Fibroblast of villous mesenchyme (primary cell): ENCODE results near the gene TCF23. TPM values are rescaled to one million over a fixed set of nuclear protein-coding genes. Genes with fewer than 3 reads are reported as not detected.

Experiments used
- DNase-seq: peaks from one replicate; pipeline ENCODE4 v3.0.0-alpha.2; 2010; ENCODE audit warnings: low read depth
- H3K4me3 ChIP-seq: 2 replicates; pipeline ENCODE4 v1.5.1; 2011; ENCODE audit warnings: low read depth, mild to moderate bottlenecking, low read length
- CTCF ChIP-seq: IDR thresholded peaks from 2 replicates; pipeline ENCODE4 v1.5.1; 2012; ENCODE audit warnings: low read depth, mild to moderate bottlenecking, low read length; ENCODE audit not compliant: insufficient read depth
- total RNA-seq: library from RNA; depleted of rRNA; stranded (reverse); fragments of >200 nt; gene quantifications from 2 replicates; pipeline ENCODE4 v1.2.3, GENCODE V29; 2012

The TCF23 gene
- total RNA-seq, 1 donor: not detected

DNA sequence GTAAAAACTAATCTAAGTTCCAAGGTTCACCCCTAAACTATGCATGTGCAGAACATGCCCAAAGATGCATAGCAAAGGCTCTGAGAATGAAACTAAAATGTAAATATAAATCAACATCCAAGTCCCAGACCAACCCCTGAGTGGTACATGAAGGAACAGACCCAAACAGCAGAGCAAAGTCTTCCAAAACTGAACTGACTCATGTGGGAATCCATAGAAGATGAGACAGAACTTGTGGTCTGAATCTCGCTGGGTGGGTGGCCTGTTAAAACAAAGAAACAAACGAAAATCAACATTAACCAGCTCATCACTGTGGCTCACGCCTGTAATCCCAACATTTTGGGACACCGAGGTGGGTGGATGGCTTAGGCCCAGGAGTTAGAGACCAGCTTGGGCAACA is 33.5 kb downstream of the TCF23 start:
- no peak overlapping the region for H3K4me3 ChIP-seq
- no peak for TF ChIP-seq CTCF
- peak; percentile 26 for DNase-seq

DNA sequence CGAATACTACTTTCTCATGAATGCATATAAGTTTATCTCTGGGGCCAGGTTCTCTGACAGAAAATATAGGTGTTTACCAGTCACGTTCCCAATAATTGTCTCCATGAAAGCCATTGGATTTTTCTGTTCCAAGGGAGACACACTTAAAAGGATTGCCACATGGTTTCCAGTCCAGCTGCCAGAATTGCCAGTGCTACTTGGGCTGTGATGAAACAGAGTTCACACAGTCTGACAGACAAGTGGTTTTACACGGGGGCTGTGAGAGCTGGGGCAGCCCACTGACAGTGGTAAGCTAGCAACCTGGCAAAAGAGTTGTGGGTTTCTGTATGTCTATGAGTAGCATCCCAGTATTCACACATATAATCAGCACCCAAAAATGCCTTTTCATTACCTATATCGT is 35.3 kb downstream of the TCF23 start:
- no peak overlapping the region for H3K4me3 ChIP-seq
- no peak for TF ChIP-seq CTCF
- DNase-seq: peak; percentile 77

DNA sequence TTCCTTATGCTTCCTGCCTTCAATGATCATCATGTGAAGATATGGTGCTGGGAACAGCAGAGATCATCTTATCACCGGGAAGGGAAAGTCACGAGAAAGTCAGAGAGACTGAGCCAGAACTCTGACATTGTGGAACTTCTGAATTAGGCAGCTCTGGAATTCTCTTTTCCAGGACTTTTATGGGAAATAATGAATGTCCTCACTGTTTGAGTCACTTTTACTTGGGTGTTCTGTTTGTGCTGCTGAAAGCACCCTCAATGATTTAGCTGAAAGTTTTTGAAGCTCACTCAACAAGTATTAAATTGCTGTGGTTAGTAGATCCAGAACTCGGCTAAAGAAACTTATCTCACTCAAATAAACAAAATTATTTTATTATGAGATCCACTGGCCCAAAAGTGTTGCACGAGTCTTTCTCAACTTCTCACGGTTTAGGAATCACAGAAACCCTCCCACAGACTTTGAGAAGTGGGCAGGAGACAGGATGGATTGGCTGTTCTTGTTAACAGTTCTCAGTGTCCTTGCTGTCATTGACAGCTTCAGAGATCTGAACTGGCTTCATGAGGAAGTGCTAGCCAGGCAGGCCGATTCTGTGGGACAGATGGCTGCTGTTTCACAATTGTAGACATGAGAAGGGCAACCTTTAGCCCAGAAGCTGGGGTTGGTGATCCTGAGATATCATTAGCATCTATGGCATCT is 36.7 kb downstream of the TCF23 start:
- peak; percentile 94 for DNase-seq
- TF ChIP-seq CTCF: no peak
- H3K4me3 ChIP-seq: no peak overlapping the region

DNA sequence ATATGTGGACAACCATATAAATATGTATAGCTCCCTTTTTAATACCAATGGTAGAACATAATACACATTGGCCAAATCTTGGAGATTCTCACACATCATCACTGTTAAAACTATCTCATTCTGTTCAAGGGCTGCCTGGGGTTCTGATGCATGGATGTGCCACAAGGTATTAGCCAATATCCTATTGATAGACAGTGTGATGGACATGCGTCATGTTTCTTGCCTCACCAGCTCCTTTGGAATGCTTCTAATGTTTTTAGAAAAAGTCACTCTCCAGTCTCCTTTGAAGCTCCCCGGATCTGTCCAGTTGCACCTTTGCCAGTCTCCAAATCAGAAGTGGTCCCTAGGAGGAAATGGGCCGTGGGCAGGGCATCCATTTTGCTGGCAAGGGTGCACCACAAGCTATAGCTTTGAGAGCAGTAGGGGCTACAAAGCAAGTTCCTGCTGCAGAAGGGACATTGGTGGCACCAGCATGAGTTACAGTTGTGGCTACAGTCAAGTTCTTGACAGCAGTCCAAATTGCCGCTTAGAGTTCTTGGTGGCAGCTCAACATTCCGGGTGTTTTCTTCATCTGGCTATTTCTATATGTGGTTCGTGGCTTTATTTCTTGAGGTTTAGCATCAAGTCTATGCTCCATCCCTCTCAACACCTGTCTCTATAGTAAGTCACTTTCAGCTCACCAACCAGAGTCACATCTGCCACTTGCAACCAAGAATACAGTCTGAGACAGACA is 38.0 kb downstream of the TCF23 start:
- TF ChIP-seq CTCF: no peak

DNA sequence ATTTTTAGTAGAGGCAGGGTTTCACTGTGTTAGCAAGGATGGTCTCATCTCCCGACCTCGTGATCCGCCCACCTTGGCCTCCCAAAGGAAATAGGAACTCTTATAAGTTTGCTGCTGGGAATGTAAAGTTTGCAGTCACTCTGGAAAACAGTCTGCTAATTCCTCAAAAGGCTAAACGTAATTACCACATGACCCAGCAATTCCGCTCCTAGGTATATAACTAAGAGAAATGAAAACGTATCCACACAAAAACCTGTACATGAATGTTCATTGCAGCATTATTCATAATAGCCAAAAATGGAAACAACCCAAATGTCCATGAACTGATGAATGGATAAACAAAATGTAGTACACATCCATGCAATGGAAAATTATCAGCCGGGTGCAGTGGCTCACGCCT is 41.2 kb downstream of the TCF23 start:
- H3K4me3 ChIP-seq: no peak overlapping the region
- TF ChIP-seq CTCF: no peak
- DNase-seq: no peak

More for the DNA sequence above, 38.0 kb downstream of the TCF23 start:
- H3K4me3 ChIP-seq: no peak overlapping the region
- DNase-seq: no peak

DNA sequence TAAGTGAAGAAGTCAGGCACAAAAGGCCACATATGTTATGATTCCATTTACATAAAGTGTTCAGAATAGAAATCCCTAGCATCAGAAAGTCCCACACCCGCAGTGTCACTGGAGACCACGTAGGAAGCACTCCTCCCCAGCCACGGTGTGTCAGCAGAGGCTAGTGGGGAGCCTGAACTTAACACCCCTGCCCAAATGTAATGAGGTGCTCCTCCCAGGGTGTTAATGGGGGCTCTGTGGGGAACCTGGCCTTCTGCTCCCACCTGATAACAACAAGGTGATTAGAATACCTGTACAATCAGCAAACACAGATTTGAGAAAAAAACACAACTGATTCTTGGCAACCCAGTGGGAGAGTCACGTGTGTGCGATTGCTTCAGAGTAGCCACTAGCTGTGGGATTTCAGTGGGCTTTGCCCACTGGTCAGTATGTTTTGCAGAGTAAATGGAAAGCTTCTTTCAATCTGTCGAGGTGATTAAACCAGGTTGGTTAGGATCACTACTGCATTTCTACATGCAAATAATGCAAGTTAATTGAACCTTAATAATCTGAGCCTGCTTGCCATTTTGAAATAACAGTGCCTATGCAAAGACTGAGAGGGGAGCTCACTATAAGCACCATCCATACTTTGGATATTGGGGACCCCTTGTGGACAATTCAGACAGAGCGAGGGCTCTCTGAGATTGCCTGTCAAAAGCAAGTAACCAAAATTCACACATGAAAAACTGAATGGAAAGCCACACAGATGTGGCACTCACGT is 42.4 kb downstream of the TCF23 start:
- no peak overlapping the region for H3K4me3 ChIP-seq
- peak; percentile 85 for TF ChIP-seq CTCF
- DNase-seq: peak; percentile 83
